H1 (cell line): ENCODE measurements around the gene CLIC3. TPM values are rescaled to one million over a fixed set of nuclear protein-coding genes. Genes with fewer than 3 reads are reported as not detected.

Source experiments
- CTCF ChIA-PET: fragments of 300-600 bp; sonication (Branson Sonifier 250); formaldehyde crosslinking; loops from one replicate; lab custom pipeline; 2021; ENCODE audit not compliant: partially characterized antibody; lab: Charles Lee
- POLR2A ChIA-PET: fragments of 300-600 bp; sonication (Branson Sonifier 250); formaldehyde crosslinking; loops from one replicate; lab custom pipeline; 2021; ENCODE audit warnings: inconsistent platforms; ENCODE audit not compliant: partially characterized antibody; lab: Charles Lee
- DNase-seq, 2 experiments: peaks; one replicate each; pipeline versions ENCODE4 v3.0.0 to v3.0.0-alpha.2; 2010 to 2022; ENCODE audit warnings: low spot score in 2 of 2, low read depth in 1 of 2, mixed read lengths in 1 of 2
- FAIRE-seq: peaks from 2 replicates; lab custom pipeline; 2011; peaks lifted over from hg19 to GRCh38; lab: Jason Lieb, UNC
- H2AFZ ChIP-seq: 2 replicates; pipeline ENCODE4 v1.8.1; 2012; ENCODE audit warnings: low read length, inconsistent platforms
- H2AK5ac ChIP-seq: 2 replicates; pipeline ENCODE4 v1.6.1; 2013; ENCODE audit warnings: low read depth, low read length
- H2BK120ac ChIP-seq: replicated peaks from 2 replicates; pipeline ENCODE3; 2013; ENCODE audit warnings: low read depth, low read length, inconsistent platforms
- H2BK12ac ChIP-seq: 2 replicates; pipeline ENCODE4 v1.6.1; 2013; ENCODE audit warnings: low read depth, low read length
- H2BK15ac ChIP-seq: 2 replicates; pipeline ENCODE4 v1.6.1; 2013; ENCODE audit warnings: low read length
- H2BK20ac ChIP-seq: 2 replicates; pipeline ENCODE4 v1.6.1; 2013; ENCODE audit warnings: low read length
- H2BK5ac ChIP-seq: 2 replicates; pipeline ENCODE4 v1.6.1; 2013; ENCODE audit warnings: low read depth, low read length
- H3K14ac ChIP-seq: 2 replicates; pipeline ENCODE4 v1.6.1; 2013; ENCODE audit warnings: inconsistent platforms; ENCODE audit not compliant: insufficient read length
- H3K18ac ChIP-seq: 2 replicates; pipeline ENCODE4 v1.6.1; 2013; ENCODE audit warnings: low read length; ENCODE audit errors: extremely low read depth
- H3K23ac ChIP-seq: 2 replicates; pipeline ENCODE4 v1.6.1; 2013; ENCODE audit warnings: inconsistent platforms; ENCODE audit not compliant: insufficient read length
- H3K23me2 ChIP-seq: 2 replicates; pipeline ENCODE4 v1.6.1; 2013; ENCODE audit warnings: low read depth, low read length
- H3K27ac ChIP-seq: 2 replicates; pipeline ENCODE4 v1.6.1; 2011; ENCODE audit warnings: low read depth, low read length, inconsistent platforms
- H3K27me3 ChIP-seq, 4 experiments: replicated peaks in 1 of 4; 1 replicate in 1 of 4; 2 replicates in 3 of 4; pipeline versions ENCODE4 v1.6.1 to v1.8.1; 2011 to 2013; ENCODE audit warnings: low read length in 3 of 4, mild to moderate bottlenecking in 3 of 4, inconsistent platforms in 2 of 4, mixed read lengths in 2 of 4, moderate library complexity in 1 of 4; ENCODE audit not compliant: control insufficient read depth in 3 of 4, insufficient read depth in 3 of 4; ENCODE audit errors: extremely low read depth in 1 of 4
- H3K36me3 ChIP-seq, 4 experiments: 2 replicates each; pipeline versions ENCODE4 v1.6.1 to v1.8.1; 2011 to 2013; ENCODE audit warnings: mild to moderate bottlenecking in 4 of 4, low read length in 3 of 4, moderate library complexity in 2 of 4, control low read depth in 1 of 4, inconsistent platforms in 1 of 4; ENCODE audit not compliant: insufficient read depth in 4 of 4, control insufficient read depth in 2 of 4
- H3K4ac ChIP-seq: replicated peaks from 2 replicates; pipeline ENCODE3; 2013; ENCODE audit warnings: low read length, low read depth, mixed read lengths, inconsistent platforms; ENCODE audit not compliant: insufficient read length
- H3K4me1 ChIP-seq, 4 experiments: replicated peaks in 1 of 4; 1 replicate in 1 of 4; 2 replicates in 3 of 4; pipeline versions ENCODE4 v1.6.1 to v1.8.1; 2011 to 2013; ENCODE audit warnings: low read length in 3 of 4, inconsistent platforms in 2 of 4, mixed read lengths in 1 of 4; ENCODE audit not compliant: insufficient read depth in 4 of 4, control insufficient read depth in 3 of 4
- H3K4me2 ChIP-seq, 2 experiments: 2 replicates each; pipeline versions ENCODE4 v1.6.1 to v1.8.1; 2011 to 2013; ENCODE audit warnings: low read depth in 2 of 2, low read length in 2 of 2, control low read depth in 1 of 2, inconsistent platforms in 1 of 2, mild to moderate bottlenecking in 1 of 2; ENCODE audit not compliant: insufficient read depth in 1 of 2
- H3K4me3 ChIP-seq, 4 experiments: fragments of 200-600, 300-600 bp in 1 of 4; sonication (generic), shearing (Covaris generic), sonication (Bioruptor Twin) in 1 of 4; 2 replicates each; pipeline versions ENCODE4 v1.5.1 to v1.8.1; 2011 to 2016; ENCODE audit warnings: low read length in 4 of 4, low read depth in 3 of 4, control low read depth in 2 of 4, inconsistent platforms in 2 of 4, mild to moderate bottlenecking in 2 of 4, mixed read lengths in 1 of 4, moderate library complexity in 1 of 4; ENCODE audit not compliant: insufficient read depth in 2 of 4; ENCODE audit errors: extremely low read depth in 1 of 4
- H3K56ac ChIP-seq: replicated peaks from 2 replicates; pipeline ENCODE3; 2013; ENCODE audit warnings: low read depth, mild to moderate bottlenecking, mixed read lengths, low read length, inconsistent platforms; ENCODE audit not compliant: insufficient read length
- H3K79me1 ChIP-seq: 2 replicates; pipeline ENCODE4 v1.6.1; 2013; ENCODE audit warnings: low read depth, low read length, control low read depth
- H3K79me2 ChIP-seq, 2 experiments: 2 replicates each; pipeline versions ENCODE4 v1.6.1 to v1.8.1; 2012 to 2013; ENCODE audit warnings: low read length in 2 of 2, mild to moderate bottlenecking in 2 of 2, inconsistent platforms in 1 of 2; ENCODE audit not compliant: insufficient read depth in 2 of 2, control insufficient read depth in 1 of 2
- H3K9ac ChIP-seq, 4 experiments: replicated peaks in 1 of 4; 1 replicate in 1 of 4; 2 replicates in 3 of 4; pipeline versions ENCODE4 v1.6.1 to v1.8.1; 2011 to 2013; ENCODE audit warnings: low read depth in 3 of 4, low read length in 3 of 4, control low read depth in 2 of 4, mild to moderate bottlenecking in 2 of 4, moderate library complexity in 2 of 4, inconsistent platforms in 1 of 4; ENCODE audit errors: extremely low read depth in 1 of 4
- H3K9me3 ChIP-seq, 2 experiments: 2 replicates each; pipeline versions ENCODE4 v1.6.1 to v1.8.1; 2012 to 2013; ENCODE audit warnings: mild to moderate bottlenecking in 2 of 2, moderate library complexity in 2 of 2, control low read depth in 1 of 2, inconsistent platforms in 1 of 2, low read depth in 1 of 2, low read length in 1 of 2, mixed read lengths in 1 of 2; ENCODE audit not compliant: insufficient read depth in 2 of 2
- H4K20me1 ChIP-seq, 2 experiments: replicated peaks in 1 of 2; 2 replicates each; pipeline versions ENCODE3 to v1.8.1; 2011 to 2013; ENCODE audit warnings: inconsistent platforms in 2 of 2, low read length in 2 of 2, mild to moderate bottlenecking in 1 of 2; ENCODE audit not compliant: insufficient read depth in 2 of 2, control insufficient read depth in 1 of 2
- H4K5ac ChIP-seq: 2 replicates; pipeline ENCODE4 v1.6.1; 2013; ENCODE audit warnings: low read length, low read depth, mixed read lengths, inconsistent platforms; ENCODE audit not compliant: insufficient read length
- H4K8ac ChIP-seq: 2 replicates; pipeline ENCODE4 v1.8.0; 2013; ENCODE audit warnings: mild to moderate bottlenecking, moderate library complexity, low read length, inconsistent platforms; ENCODE audit not compliant: insufficient read depth; ENCODE audit errors: extremely low read depth
- H4K91ac ChIP-seq: replicated peaks from 2 replicates; pipeline ENCODE3; 2013; ENCODE audit warnings: low read length, mixed read lengths, inconsistent platforms; ENCODE audit not compliant: insufficient read length
- TCF12 ChIP-seq: IDR thresholded peaks from 2 replicates; pipeline ENCODE4 v1.6.1; 2011; ENCODE audit warnings: low read depth, mild to moderate bottlenecking, low read length
- WGBS, 2 experiments: shearing (Covaris generic) in 1 of 2; methylation state at CpG; one replicate each; pipeline versions ENCODE4 v1.1.6 to v1.1.7; 2013 to 2015; ENCODE audit warnings: low lambda C conversion rate in 2 of 2, mixed read lengths in 2 of 2, inconsistent platforms in 1 of 2, low coverage in 1 of 2, missing lambda C conversion rate in 1 of 2; ENCODE audit not compliant: insufficient replicate concordance in 2 of 2, insufficient coverage in 1 of 2, insufficient read length in 1 of 2; ENCODE audit errors: extremely low coverage in 1 of 2, missing lambda C conversion rate in 1 of 2; 5-methylcytosine and 5-hydroxymethylcytosine counted together
- polyA plus RNA-seq, 7 experiments: library from polyadenylated mRNA; depleted of rRNA in 3 of 7; stranded (reverse) in 5 of 7; unstranded in 2 of 7; fragments of >200 nt in 5 of 7; fragments of 200-250 nt in 2 of 7; gene quantifications; 1 replicate in 5 of 7; 2 replicates in 1 of 7; 4 replicates in 1 of 7; pipeline versions ENCODE4 v1.2.1 to v1.2.3, GENCODE V29; 2011 to 2013; ENCODE audit warnings: missing spikeins in 2 of 7, mixed read lengths in 2 of 7
- total RNA-seq: library from RNA; stranded (reverse); fragmentation: NEBNext Ultra II Directional; extraction: Animal tissue kit (Norgen Biotek cat#: 25700); gene quantifications from 2 replicates; pipeline ENCODE4 v1.2.1, GENCODE V29; 2021

The CLIC3 gene
- total and polyA plus RNA-seq, 2 of the 8 experiments (the other 6 are each of a cell fraction or from before 2014, with no cell fraction given): 0.12 TPM; not detected in 1

GRCh38 chr9:137002646-137003041 is 6.3 kb upstream of the CLIC3 start:
- ChIA-PET CTCF (interaction anchor here (0.6 to 3.5 kb wide), 10 partner anchors 18 to 215 kb away, joined by 3 to 21 read pairs (median 6); partner anchors contain the start of gene DPP7), POLR2A (no interaction called here)
- Histone ChIP-seq H4K5ac (no peak overlapping the region), H4K91ac (no peak overlapping the region), H3K36me3 (no peaks in the 10 kb centered on the region), H3K27ac (no peak overlapping the region), H3K9me3 (peaks cover 0 to 10% of the 10 kb centered on the region in 2 experiments; a peak in 1 of 4 replicates), H2AFZ (no peak overlapping the region), H3K23ac (no peak overlapping the region), H3K4me2 (no peak overlapping the region), H3K18ac (no peak overlapping the region), H3K4me1 (peaks cover 0 to under 1% (median 0%) of the 10 kb centered on the region in 4 experiments; a peak in 2 of 7 replicates), H2BK120ac (no peak overlapping the region), H4K20me1 (no peaks in the 10 kb centered on the region), H2BK5ac (no peak overlapping the region), H3K79me2 (no peaks in the 10 kb centered on the region), H2BK20ac (no peak overlapping the region), H3K9ac (no peak overlapping the region), H3K14ac (no peak overlapping the region), H3K79me1 (no peaks in the 10 kb centered on the region), H4K8ac (no peak overlapping the region), H3K56ac (no peak overlapping the region), H2AK5ac (no peak overlapping the region), H3K4ac (no peak overlapping the region), H3K4me3 (no peak overlapping the region), H2BK12ac (no peak overlapping the region), H3K23me2 (no peaks in the 10 kb centered on the region), H3K27me3 (no peaks in the 10 kb centered on the region; a peak in 1 of 7 replicates), H2BK15ac (no peak overlapping the region)
- DNase-seq (no peak), FAIRE-seq (no peak)
- 91% methylated on average over 10 of the region's 10 CpGs; no CpG with 5 or more reads in 1 of the 2 experiments for WGBS, 2 experiments
- no peak for TF ChIP-seq TCF12
